ENCODE data around the gene GSDME.

DNA sequence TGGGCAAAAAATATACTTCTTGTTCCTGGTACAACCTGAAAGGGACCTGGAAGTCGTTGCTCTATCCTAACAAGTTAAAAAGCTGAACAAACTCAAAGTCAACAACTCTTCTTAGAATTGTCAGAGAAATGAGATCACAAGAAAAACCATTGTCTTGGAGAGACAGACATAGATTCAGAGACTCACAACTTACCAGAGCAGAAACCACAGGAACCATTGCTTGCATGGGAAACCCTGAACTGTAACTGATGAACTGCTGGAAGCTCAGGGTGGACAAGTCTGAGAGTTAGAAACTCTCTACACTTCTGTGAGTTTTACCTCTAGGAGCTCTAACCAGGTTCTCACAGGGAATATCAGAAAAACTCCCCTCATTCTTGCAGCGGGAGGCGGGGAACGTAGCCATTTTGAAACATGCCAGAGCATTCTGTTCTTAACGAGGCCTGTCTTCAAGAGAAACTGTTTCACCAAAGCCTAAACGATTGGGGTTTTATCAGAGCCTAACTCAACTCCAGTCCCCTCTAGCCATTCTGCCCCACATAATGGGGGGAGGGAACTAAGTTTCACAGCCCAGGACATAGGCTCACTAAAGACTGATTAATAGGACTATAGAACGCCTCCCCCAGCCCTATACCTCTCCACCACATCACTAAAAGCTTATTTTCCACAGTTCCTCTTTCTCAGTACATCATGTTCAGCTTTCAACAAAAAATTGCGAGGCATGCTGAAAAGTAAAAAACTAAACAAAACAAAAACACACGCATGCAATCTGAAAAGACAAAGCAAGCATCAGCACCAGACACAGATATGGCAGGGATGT, 12.0 kb upstream of the GSDME start:
- TF ChIP-seq, protein P1, sequence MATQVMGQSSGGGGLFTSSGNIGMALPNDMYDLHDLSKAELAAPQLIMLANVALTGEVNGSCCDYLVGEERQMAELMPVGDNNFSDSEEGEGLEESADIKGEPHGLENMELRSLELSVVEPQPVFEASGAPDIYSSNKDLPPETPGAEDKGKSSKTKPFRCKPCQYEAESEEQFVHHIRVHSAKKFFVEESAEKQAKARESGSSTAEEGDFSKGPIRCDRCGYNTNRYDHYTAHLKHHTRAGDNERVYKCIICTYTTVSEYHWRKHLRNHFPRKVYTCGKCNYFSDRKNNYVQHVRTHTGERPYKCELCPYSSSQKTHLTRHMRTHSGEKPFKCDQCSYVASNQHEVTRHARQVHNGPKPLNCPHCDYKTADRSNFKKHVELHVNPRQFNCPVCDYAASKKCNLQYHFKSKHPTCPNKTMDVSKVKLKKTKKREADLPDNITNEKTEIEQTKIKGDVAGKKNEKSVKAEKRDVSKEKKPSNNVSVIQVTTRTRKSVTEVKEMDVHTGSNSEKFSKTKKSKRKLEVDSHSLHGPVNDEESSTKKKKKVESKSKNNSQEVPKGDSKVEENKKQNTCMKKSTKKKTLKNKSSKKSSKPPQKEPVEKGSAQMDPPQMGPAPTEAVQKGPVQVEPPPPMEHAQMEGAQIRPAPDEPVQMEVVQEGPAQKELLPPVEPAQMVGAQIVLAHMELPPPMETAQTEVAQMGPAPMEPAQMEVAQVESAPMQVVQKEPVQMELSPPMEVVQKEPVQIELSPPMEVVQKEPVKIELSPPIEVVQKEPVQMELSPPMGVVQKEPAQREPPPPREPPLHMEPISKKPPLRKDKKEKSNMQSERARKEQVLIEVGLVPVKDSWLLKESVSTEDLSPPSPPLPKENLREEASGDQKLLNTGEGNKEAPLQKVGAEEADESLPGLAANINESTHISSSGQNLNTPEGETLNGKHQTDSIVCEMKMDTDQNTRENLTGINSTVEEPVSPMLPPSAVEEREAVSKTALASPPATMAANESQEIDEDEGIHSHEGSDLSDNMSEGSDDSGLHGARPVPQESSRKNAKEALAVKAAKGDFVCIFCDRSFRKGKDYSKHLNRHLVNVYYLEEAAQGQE (IDR thresholded peaks at IDR 0.05; ENCODE audit: insufficient replicate concordance, low read depth): no peak
- TF ChIP-seq, protein P2, sequence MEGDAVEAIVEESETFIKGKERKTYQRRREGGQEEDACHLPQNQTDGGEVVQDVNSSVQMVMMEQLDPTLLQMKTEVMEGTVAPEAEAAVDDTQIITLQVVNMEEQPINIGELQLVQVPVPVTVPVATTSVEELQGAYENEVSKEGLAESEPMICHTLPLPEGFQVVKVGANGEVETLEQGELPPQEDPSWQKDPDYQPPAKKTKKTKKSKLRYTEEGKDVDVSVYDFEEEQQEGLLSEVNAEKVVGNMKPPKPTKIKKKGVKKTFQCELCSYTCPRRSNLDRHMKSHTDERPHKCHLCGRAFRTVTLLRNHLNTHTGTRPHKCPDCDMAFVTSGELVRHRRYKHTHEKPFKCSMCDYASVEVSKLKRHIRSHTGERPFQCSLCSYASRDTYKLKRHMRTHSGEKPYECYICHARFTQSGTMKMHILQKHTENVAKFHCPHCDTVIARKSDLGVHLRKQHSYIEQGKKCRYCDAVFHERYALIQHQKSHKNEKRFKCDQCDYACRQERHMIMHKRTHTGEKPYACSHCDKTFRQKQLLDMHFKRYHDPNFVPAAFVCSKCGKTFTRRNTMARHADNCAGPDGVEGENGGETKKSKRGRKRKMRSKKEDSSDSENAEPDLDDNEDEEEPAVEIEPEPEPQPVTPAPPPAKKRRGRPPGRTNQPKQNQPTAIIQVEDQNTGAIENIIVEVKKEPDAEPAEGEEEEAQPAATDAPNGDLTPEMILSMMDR (IDR thresholded peaks at IDR 0.05; ENCODE audit: insufficient read depth, low read length): no peak
- TF ChIP-seq POLR2AphosphoS5 (IDR thresholded peaks at IDR 0.05; ENCODE audit: low read depth): no peak
- TF ChIP-seq GABPA (IDR thresholded peaks at IDR 0.05; ENCODE audit: low read depth): no peak
- peak; percentile 77 for TF ChIP-seq SPI1 (IDR thresholded peaks at IDR 0.05; ENCODE audit: borderline replicate concordance, low read depth)

Data from HL-60 (cell line).